Transverse colon (tissue), 3 donors: ENCODE results near the gene GINS1.

Source experiments
- POLR2A ChIP-seq: fragments of 450-650 bp; IDR thresholded peaks from one replicate; pipeline ENCODE4 v1.6.1; 2016; ENCODE audit warnings: antibody characterized with exemption, mild to moderate bottlenecking, moderate library complexity
- TF ChIP-seq, protein P1 (sequence below), 5 experiments: fragments of 200-600 bp in 3 of 5; fragments of 450-650 bp in 2 of 5; sonication (generic) in 3 of 5; IDR thresholded peaks; 1 replicate in 2 of 5; 2 replicates in 3 of 5; pipeline ENCODE4 v1.5.1; 2016 to 2017; ENCODE audit warnings: antibody characterized with exemption in 5 of 5, inconsistent platforms in 3 of 5, mild to moderate bottlenecking in 2 of 5, moderate library complexity in 1 of 5

DNA sequence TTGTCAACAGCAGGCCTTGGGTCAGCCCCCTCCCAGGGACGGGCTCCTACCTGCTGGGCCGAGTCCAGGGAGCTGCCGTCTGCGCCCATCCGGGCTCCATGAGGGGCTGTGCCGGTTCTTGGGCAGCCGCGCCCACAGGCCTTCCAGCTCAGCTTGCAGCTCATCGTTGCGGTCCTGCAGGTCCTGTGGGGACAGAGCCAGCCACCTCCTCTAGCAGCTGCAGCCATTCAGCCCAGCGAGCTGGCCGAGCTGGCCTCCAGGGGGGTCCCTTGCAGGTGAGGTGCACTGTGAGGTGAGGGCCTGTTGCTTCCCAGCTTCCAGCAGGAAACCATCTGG is 74.4 kb downstream of the GINS1 start:
- TF ChIP-seq POLR2A, result no peak
- TF ChIP-seq, protein P1, sequence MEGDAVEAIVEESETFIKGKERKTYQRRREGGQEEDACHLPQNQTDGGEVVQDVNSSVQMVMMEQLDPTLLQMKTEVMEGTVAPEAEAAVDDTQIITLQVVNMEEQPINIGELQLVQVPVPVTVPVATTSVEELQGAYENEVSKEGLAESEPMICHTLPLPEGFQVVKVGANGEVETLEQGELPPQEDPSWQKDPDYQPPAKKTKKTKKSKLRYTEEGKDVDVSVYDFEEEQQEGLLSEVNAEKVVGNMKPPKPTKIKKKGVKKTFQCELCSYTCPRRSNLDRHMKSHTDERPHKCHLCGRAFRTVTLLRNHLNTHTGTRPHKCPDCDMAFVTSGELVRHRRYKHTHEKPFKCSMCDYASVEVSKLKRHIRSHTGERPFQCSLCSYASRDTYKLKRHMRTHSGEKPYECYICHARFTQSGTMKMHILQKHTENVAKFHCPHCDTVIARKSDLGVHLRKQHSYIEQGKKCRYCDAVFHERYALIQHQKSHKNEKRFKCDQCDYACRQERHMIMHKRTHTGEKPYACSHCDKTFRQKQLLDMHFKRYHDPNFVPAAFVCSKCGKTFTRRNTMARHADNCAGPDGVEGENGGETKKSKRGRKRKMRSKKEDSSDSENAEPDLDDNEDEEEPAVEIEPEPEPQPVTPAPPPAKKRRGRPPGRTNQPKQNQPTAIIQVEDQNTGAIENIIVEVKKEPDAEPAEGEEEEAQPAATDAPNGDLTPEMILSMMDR (IDR thresholded peaks at IDR 0.05), result no peak
